Adrenal gland (tissue), 12 donors: ENCODE results near the gene DGKE. TPM values are rescaled to one million over a fixed set of nuclear protein-coding genes. Genes with fewer than 3 reads are reported as not detected.

ENCODE experiments used
- DNase-seq, 7 donors: peaks; one replicate each; pipeline ENCODE4 v3.0.0-alpha.2; 2019 to 2020
- H3K27ac ChIP-seq, 5 donors: fragments of 200-600 bp; sonication (generic) in 4 of 5; 1 replicate in 3 of 5; 2 replicates in 2 of 5; pipeline versions ENCODE4 v1.5.1 to v1.8.0; 2016 to 2020; ENCODE audit warnings: mild to moderate bottlenecking in 1 of 5
- H3K27me3 ChIP-seq: fragments of 200-600 bp; 2 replicates; pipeline ENCODE4 v1.8.0; 2021
- H3K36me3 ChIP-seq, 2 donors: fragments of 200-600 bp; replicated peaks in 1 of 2; 1 replicate in 1 of 2; 2 replicates in 1 of 2; pipeline versions ENCODE4 v1.5.1 to v1.8.0; 2018 to 2022
- H3K4me1 ChIP-seq, 2 donors: fragments of 200-600 bp; replicated peaks in 1 of 2; 1 replicate in 1 of 2; 2 replicates in 1 of 2; pipeline versions ENCODE4 v1.5.1 to v1.8.0; 2018 to 2021
- H3K4me3 ChIP-seq, 4 donors: fragments of 200-600 bp; sonication (generic) in 3 of 4; one replicate each; pipeline ENCODE4 v1.5.1; 2016 to 2018
- H3K9me3 ChIP-seq, 3 donors: fragments of 200-600 bp; sonication (generic) in 1 of 3; replicated peaks in 1 of 3; 1 replicate in 2 of 3; 2 replicates in 1 of 3; pipeline versions ENCODE4 v1.5.1 to v1.8.0; 2016 to 2021
- CTCF ChIP-seq, 6 experiments: fragments of 450-650 bp in 4 of 6; fragments of 200-600 bp in 2 of 6; sonication (generic) in 1 of 6; IDR thresholded peaks; 1 replicate in 5 of 6; 2 replicates in 1 of 6; pipeline versions ENCODE4 v1.5.1 to v1.8.0; 2016 to 2021; ENCODE audit warnings: antibody characterized with exemption in 6 of 6, mild to moderate bottlenecking in 2 of 6, moderate library complexity in 1 of 6
- POLR2A ChIP-seq, 2 donors: fragments of 450-650 bp; IDR thresholded peaks; one replicate each; pipeline ENCODE4 v1.6.1; 2017; ENCODE audit warnings: antibody characterized with exemption in 2 of 2, mild to moderate bottlenecking in 2 of 2, moderate library complexity in 1 of 2
- WGBS, 4 donors: extraction: QIAGEN DNeasy Blood & Tissue Kit in 2 of 4; methylation state at CpG; one replicate each; pipeline versions ENCODE4 v1.1.5 to v1.1.7; 2013 to 2017; 5-methylcytosine and 5-hydroxymethylcytosine counted together
- intact Hi-C, 2 donors: fragments of 100-400 bp; cut with DNase I; formaldehyde crosslinking; loops; one replicate each; pipeline versions ENCODE4 v1.14.1 to v1.15.0; 2022 to 2023
- polyA plus RNA-seq, 3 donors: library from polyadenylated mRNA; stranded (reverse); fragments of 200-250 nt in 2 of 3; fragments of 350-450 nt in 1 of 3; fragmentation: Illumina TruSeq in 1 of 3; extraction: RNeasy Lipid Tissue Mini Kit (QIAGEN cat#74804) in 1 of 3; gene quantifications; one replicate each; pipeline ENCODE4 v1.2.3, GENCODE V29; 2013 to 2014
- total RNA-seq, 9 donors: library from RNA; depleted of rRNA in 4 of 9; stranded (reverse); fragments of >200 nt in 4 of 9; fragments of 120-200 nt in 1 of 9; fragmentation: NEBNext Ultra II Directional in 1 of 9; extraction: Animal tissue kit (Norgen Biotek cat#: 25700) in 1 of 9; gene quantifications; one replicate each; pipeline versions ENCODE4 v1.1.0 to v1.2.4, GENCODE V29; 2013 to 2023
- donor health status: healthy with polysubstance abuse.
- donor health status: Bipolar disorder and iron deficiency.
- donor health status: DM: yes; HTN: yes; CAD: no.
- donor health status: DM: no; HTN: no; CAD: no.
- donor health status: DM: no; HTN: no; CAD: no.
- donor health status: DM: yes; HTN: yes; CAD: no.

DGKE gene
- total and polyA plus RNA-seq, 12 donors, result 0.97 to 8.4 (median 3.8) TPM

GRCh38 chr17:56831369-56832095 lies 2.4 kb upstream of the DGKE start:
- WGBS, 4 donors, result 97 to 99% (median 97%) methylated on average over 16 of the region's 16 CpGs

DNA sequence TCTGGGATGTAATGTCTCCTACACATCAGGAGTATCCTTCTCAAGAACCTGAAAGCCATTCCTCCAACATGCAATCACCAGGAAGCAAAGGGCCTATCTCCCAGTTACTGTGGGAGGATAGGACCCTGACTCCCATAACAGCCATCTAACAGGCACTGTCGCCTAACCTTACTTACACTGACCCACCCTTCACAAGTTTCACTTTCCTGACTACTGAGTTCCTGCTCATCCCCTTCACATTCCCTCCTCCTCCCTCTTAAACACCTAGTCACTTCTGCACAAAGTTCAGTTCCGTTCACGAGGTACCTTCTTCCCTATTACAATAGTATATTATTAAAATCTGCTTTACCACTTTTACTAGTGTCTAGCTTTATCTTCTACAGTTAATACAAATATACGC lies 1.5 kb upstream of the DGKE start:
- H3K36me3 ChIP-seq, result no peaks in the 10 kb centered on the region
- no peaks in the 10 kb centered on the region for H3K27me3 ChIP-seq
- H3K27ac ChIP-seq, result no peak overlapping the region
- peak overlapping the region in 1 of 4 donors; percentile 88 for H3K4me3 ChIP-seq
- H3K9me3 ChIP-seq, result no peaks in the 10 kb centered on the region
- peaks cover 6 to 28% of the 10 kb centered on the region in 2 donors for H3K4me1 ChIP-seq
- 69 to 81% (median 75%) methylated on average over 4 of the region's 4 CpGs for WGBS, 4 donors
- intact Hi-C loops, result no loop called here
- TF ChIP-seq CTCF (IDR thresholded peaks at IDR 0.05) (no peak), POLR2A (IDR thresholded peaks at IDR 0.05) (no peak)
- no peak for DNase-seq

More at GRCh38 chr17:56831369-56832095, 2.4 kb upstream of the DGKE start:
- Histone ChIP-seq H3K4me3 (no peak overlapping the region), H3K36me3 (no peaks in the 10 kb centered on the region), H3K27ac (no peak overlapping the region), H3K27me3 (no peaks in the 10 kb centered on the region), H3K4me1 (peaks cover 6 to 28% of the 10 kb centered on the region in 2 donors), H3K9me3 (no peaks in the 10 kb centered on the region)
- intact Hi-C loops, result no loop called here
- TF ChIP-seq CTCF (IDR thresholded peaks at IDR 0.05), result no peak
- TF ChIP-seq POLR2A (IDR thresholded peaks at IDR 0.05), result no peak
- no peak for DNase-seq

GRCh38 chr17:56833057-56833808 lies 718 bp upstream of the DGKE start:
- TF ChIP-seq CTCF (IDR thresholded peaks at IDR 0.05) (no peak), POLR2A (IDR thresholded peaks at IDR 0.05) (no peak)
- WGBS, 4 donors, result 1 to 21% (median 1%) methylated on average over 2 to 93 of the region's 95 CpGs
- Histone ChIP-seq H3K27me3 (no peaks in the 10 kb centered on the region), H3K4me1 (peaks cover 6 to 28% of the 10 kb centered on the region in 2 donors), H3K4me3 (peak overlapping the region in 3 of 4 donors; percentile 18 to 88 (median 53)), H3K9me3 (no peaks in the 10 kb centered on the region), H3K36me3 (no peaks in the 10 kb centered on the region), H3K27ac (peak overlapping the region in 3 of 5 donors; percentile 52 to 95 (median 89))
- DNase-seq, result peak; percentile 39 to 67 (median 52)
- intact Hi-C loops, result no loop called here
